CD4-positive, CD25-positive, alpha-beta regulatory T cell (primary cell): ENCODE measurements around the gene PDE3B. TPM values are rescaled to one million over a fixed set of nuclear protein-coding genes. Genes with fewer than 3 reads are reported as not detected.
"Not testable (repeated sequence)": the region's sequence is repeated elsewhere in the genome, so short reads cannot be mapped to it uniquely, and the experiment has no call there.

Source experiments
- ATAC-seq, 2 donors: fragments of 150-1000 bp; cut with Tn5 transposase; one replicate each; pipeline ENCODE4 v1.10.0; 2021; ENCODE audit warnings: low read depth in 2 of 2, moderate number of reproducible peaks in 2 of 2, moderate library complexity in 1 of 2
- DNase-seq, 3 donors: peaks; one replicate each; pipeline versions ENCODE4 v3.0.0 to v3.0.0-alpha.2; 2012 to 2022; ENCODE audit warnings: mixed read lengths in 1 of 3
- H3K27ac ChIP-seq: one replicate; pipeline ENCODE4 v1.7.0; 2013; ENCODE audit warnings: mild to moderate bottlenecking, low read length; ENCODE audit not compliant: insufficient read depth, poor library complexity, severe bottlenecking
- H3K27me3 ChIP-seq: one replicate; pipeline ENCODE4 v1.7.0; 2013; ENCODE audit warnings: low read length; ENCODE audit not compliant: control insufficient read depth, insufficient read depth
- H3K36me3 ChIP-seq: one replicate; pipeline ENCODE4 v1.7.0; 2013; ENCODE audit warnings: mild to moderate bottlenecking, low read length, moderate library complexity; ENCODE audit not compliant: control insufficient read depth, insufficient read depth
- H3K4me1 ChIP-seq: 2 replicates; pipeline ENCODE4 v1.7.0; 2013; ENCODE audit warnings: mild to moderate bottlenecking, low read length; ENCODE audit not compliant: insufficient read depth, control insufficient read depth, poor library complexity, severe bottlenecking
- H3K4me3 ChIP-seq: one replicate; pipeline ENCODE4 v1.7.0; 2013; ENCODE audit warnings: low read depth, mild to moderate bottlenecking, low read length, moderate library complexity
- H3K9me3 ChIP-seq, 2 experiments: 1 replicate in 1 of 2; 2 replicates in 1 of 2; pipeline ENCODE4 v1.7.0; 2013; ENCODE audit warnings: low read length in 2 of 2, mild to moderate bottlenecking in 1 of 2, moderate library complexity in 1 of 2; ENCODE audit not compliant: control insufficient read depth in 2 of 2
- H3K27ac Mint-ChIP-seq, 3 donors: one replicate each; pipeline ENCODE4 v1.8.0; 2020 to 2022; ENCODE audit warnings: mild to moderate bottlenecking in 3 of 3, mixed read lengths in 3 of 3, moderate library complexity in 2 of 3
- H3K27me3 Mint-ChIP-seq: one replicate; pipeline ENCODE4 v1.8.0; 2022; ENCODE audit warnings: mild to moderate bottlenecking, mixed read lengths
- H3K36me3 Mint-ChIP-seq: one replicate; pipeline ENCODE4 v1.8.0; 2020; ENCODE audit warnings: mixed read lengths
- H3K4me1 Mint-ChIP-seq, 4 donors: one replicate each; pipeline ENCODE4 v1.8.0; 2020 to 2022; ENCODE audit warnings: mixed read lengths in 4 of 4, mild to moderate bottlenecking in 1 of 4
- H3K4me3 Mint-ChIP-seq, 4 donors: one replicate each; pipeline ENCODE4 v1.8.0; 2020 to 2022; ENCODE audit warnings: mild to moderate bottlenecking in 4 of 4, mixed read lengths in 4 of 4, moderate library complexity in 3 of 4
- H3K9me3 Mint-ChIP-seq, 7 donors: one replicate each; pipeline ENCODE4 v1.8.0; 2020 to 2022; ENCODE audit warnings: mixed read lengths in 7 of 7, mild to moderate bottlenecking in 3 of 7, moderate library complexity in 2 of 7
- polyA plus RNA-seq, 4 donors: library from polyadenylated mRNA; unstranded; fragments of 300-500 nt; fragmentation: Illumina TruSeq; gene quantifications; one replicate each; pipeline ENCODE4 v1.2.3, GENCODE V29; 2021
- total RNA-seq: library from RNA; stranded (reverse); gene quantifications from one replicate; pipeline ENCODE4 v1.2.3, GENCODE V29; 2022

PDE3B gene
- total RNA-seq, result 99.5 TPM
- 10 to 100 TPM; 32.8 to 62.4 (median 49.1) TPM for polyA plus RNA-seq

DNA sequence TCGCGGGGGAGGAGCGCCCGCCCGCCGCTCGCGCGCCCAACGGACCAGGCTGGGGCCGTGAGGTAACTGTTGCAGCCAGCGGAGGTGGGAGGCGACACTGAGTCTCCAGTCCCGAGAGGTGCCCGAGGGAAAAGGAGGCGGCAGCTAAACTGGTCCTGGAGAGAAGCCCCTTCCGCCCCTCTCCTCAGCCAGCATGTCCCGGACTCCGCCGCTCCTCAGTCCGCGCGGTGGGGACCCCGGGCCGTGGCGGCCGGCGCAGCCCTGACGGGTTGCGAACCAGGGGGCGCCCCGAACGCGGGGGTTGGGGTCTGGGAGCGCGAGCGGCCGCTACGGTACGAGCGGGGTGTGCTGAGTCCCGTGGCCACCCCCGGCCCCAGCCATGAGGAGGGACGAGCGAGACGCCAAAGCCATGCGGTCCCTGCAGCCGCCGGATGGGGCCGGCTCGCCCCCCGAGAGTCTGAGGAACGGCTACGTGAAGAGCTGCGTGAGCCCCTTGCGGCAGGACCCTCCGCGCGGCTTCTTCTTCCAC lies at the start of gene PDE3B:
Gene PDE3B, plus strand, starts transcription at position 108 of the 529 bp plus-strand sequence. Its CDS starts 272 bp downstream, at position 380.
- Histone ChIP-seq H3K27ac (peak within 1 kb of the TSS; percentile 73), H3K9me3 (no peaks in the 10 kb centered on the region), H3K4me3 (peak within 1 kb of the TSS; percentile 100), H3K36me3 (no peaks in the 10 kb centered on the region), H3K27me3 (no peaks in the 10 kb centered on the region), H3K4me1 (peaks cover 57% of the 10 kb centered on the region)
- DNase-seq (peak; percentile 64 to 85 (median 65)), ATAC-seq (peak; percentile 65 to 68)
- Mint-ChIP-seq H3K9me3 (peaks cover 0 to 1% (median 0%) of the 10 kb centered on the region in 7 donors), H3K36me3 (peaks cover 22% of the 10 kb centered on the region), H3K27ac (peak within 1 kb of the TSS; percentile 88 to 97 (median 92)), H3K4me3 (peak within 1 kb of the TSS; percentile 89 to 96 (median 93)), H3K27me3 (peaks cover 5% of the 10 kb centered on the region), H3K4me1 (peaks cover 25 to 55% (median 47%) of the 10 kb centered on the region in 4 donors)

DNA sequence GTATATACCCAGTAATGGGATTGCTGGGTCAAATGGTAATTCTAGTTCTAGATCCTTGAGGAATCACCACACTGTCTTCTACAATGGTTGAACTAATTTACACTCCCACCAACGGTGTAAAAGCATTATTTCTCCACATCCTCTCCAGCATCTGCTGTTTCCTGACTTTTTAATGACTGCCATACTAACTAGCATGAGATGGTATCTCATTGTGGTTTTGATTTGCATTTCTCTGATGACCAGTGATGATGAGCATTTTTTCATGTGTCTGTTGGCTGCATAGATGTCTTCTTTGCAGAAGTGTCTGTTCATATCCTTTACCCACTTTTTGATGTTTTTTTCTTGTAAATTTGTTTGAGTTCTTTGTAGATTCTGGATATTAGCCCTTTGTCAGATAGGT lies 48.3 kb upstream of the PDE3B start:
- not testable (repeated sequence) for H3K27me3 ChIP-seq, H3K27ac ChIP-seq, H3K9me3 ChIP-seq, H3K27me3 Mint-ChIP-seq, H3K4me1 ChIP-seq, H3K4me3 ChIP-seq, ATAC-seq, H3K36me3 ChIP-seq
- peak overlapping the region in 1 of 4 donors; percentile 43 for H3K4me3 Mint-ChIP-seq
- peak overlapping the region; percentile 49 to 75 (median 51) for H3K27ac Mint-ChIP-seq
- H3K4me1 Mint-ChIP-seq, result peaks cover 10 to 44% (median 27%) of the 10 kb centered on the region in 4 donors
- H3K9me3 Mint-ChIP-seq, result peaks cover 0 to 28% (median 5%) of the 10 kb centered on the region in 7 donors
- DNase-seq, result peak in 1 of 3 donors; percentile 14
- peaks cover 38% of the 10 kb centered on the region for H3K36me3 Mint-ChIP-seq

DNA sequence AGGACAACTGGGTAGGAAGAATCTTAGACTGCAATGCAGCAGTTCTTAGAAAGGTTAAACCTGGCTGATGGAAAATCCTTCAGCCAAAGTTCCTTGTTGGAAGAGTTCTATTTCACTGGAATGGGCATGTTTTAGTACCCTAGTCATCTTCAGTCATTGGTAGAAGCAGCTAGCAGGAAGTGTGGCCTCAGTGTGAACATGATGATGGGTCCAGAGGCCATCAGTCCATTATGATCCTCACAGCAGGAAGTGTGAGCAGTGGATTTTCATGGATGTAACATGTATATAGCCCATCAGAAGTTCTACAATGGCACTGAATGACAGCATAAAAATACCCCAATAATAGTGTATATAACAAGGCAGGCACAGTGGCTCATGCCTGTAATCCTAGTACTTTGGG lies 35.9 kb upstream of the PDE3B start:
- H3K9me3 ChIP-seq, result no peaks in the 10 kb centered on the region
- H3K4me1 Mint-ChIP-seq, result peaks cover 10 to 42% (median 19%) of the 10 kb centered on the region in 4 donors
- H3K27me3 Mint-ChIP-seq, result no peaks in the 10 kb centered on the region
- no peak overlapping the region for H3K4me3 ChIP-seq
- no peaks in the 10 kb centered on the region for H3K9me3 Mint-ChIP-seq
- H3K27ac ChIP-seq, result no peak overlapping the region
- H3K27me3 ChIP-seq, result no peaks in the 10 kb centered on the region
- H3K4me1 ChIP-seq, result no peaks in the 10 kb centered on the region
- no peak for DNase-seq
- H3K36me3 Mint-ChIP-seq, result peaks cover 60% of the 10 kb centered on the region
- ATAC-seq, result no peak
- peak overlapping the region in 1 of 3 donors; percentile 26 for H3K27ac Mint-ChIP-seq
- H3K4me3 Mint-ChIP-seq, result peak overlapping the region in 1 of 4 donors; percentile 49
- H3K36me3 ChIP-seq, result peaks cover 44% of the 10 kb centered on the region

DNA sequence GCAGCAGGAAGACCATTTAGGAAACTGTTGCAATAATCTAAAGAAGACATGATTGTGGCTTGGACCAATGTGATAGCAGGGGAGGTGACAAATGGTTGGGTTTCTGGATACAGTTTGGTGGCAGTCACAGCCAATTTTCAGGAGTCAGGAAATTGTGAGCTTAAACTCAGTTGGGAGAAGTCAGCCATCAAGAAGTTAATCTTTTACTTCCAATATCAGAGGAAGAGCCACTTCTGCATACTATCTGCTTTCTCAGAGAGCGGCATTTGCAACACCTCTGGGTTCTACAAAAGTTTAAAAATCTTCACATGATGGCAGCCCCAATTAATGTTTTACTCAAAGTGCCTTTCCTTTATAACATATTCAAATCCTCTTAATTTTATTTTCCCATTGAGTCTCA lies 33.7 kb upstream of the PDE3B start:
- H3K4me1 Mint-ChIP-seq, result peaks cover 19 to 47% (median 25%) of the 10 kb centered on the region in 4 donors
- no peak for DNase-seq
- peak overlapping the region in 2 of 3 donors; percentile 56 to 73 for H3K27ac Mint-ChIP-seq

DNA sequence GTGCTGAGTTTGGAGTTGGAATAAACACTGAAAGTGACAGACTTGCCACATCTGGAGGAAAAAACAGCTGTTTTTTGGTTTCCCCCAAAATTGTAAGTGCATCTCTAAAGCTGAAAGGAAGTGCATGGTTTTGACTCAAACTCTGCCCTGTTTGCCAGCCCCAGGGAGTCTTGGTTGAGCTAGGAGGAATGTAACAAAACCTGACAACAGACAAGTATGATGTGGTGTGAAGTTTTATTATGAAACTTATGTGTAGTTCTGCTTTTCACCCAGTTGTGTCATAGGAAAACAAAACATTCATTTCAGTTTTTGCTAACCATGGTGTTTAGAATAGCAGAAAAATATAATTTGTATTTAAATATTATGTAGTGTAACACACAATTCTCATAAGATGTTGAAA lies 31.7 kb upstream of the PDE3B start:
- Mint-ChIP-seq H3K9me3 (no peaks in the 10 kb centered on the region), H3K27me3 (no peaks in the 10 kb centered on the region), H3K27ac (peak overlapping the region in 2 of 3 donors; percentile 66 to 80), H3K4me1 (peaks cover 25 to 61% (median 32%) of the 10 kb centered on the region in 4 donors), H3K36me3 (peaks cover 41% of the 10 kb centered on the region), H3K4me3 (no peak overlapping the region)
- no peaks in the 10 kb centered on the region for H3K27me3 ChIP-seq
- H3K4me1 ChIP-seq, result no peaks in the 10 kb centered on the region
- H3K27ac ChIP-seq, result no peak overlapping the region
- no peak overlapping the region for H3K4me3 ChIP-seq
- peaks cover 31% of the 10 kb centered on the region for H3K36me3 ChIP-seq
- DNase-seq (no peak), ATAC-seq (no peak)
- H3K9me3 ChIP-seq, result no peaks in the 10 kb centered on the region

More for the DNA sequence above, 33.7 kb upstream of the PDE3B start:
- H3K4me3 ChIP-seq, result no peak overlapping the region
- H3K4me3 Mint-ChIP-seq, result no peak overlapping the region
- H3K27me3 ChIP-seq, result no peaks in the 10 kb centered on the region
- H3K27ac ChIP-seq, result no peak overlapping the region
- peaks cover 44% of the 10 kb centered on the region for H3K36me3 ChIP-seq
- no peaks in the 10 kb centered on the region for H3K9me3 Mint-ChIP-seq
- no peaks in the 10 kb centered on the region for H3K9me3 ChIP-seq
- H3K4me1 ChIP-seq, result no peaks in the 10 kb centered on the region
- ATAC-seq, result no peak
- no peaks in the 10 kb centered on the region for H3K27me3 Mint-ChIP-seq
- H3K36me3 Mint-ChIP-seq, result peaks cover 48% of the 10 kb centered on the region

DNA sequence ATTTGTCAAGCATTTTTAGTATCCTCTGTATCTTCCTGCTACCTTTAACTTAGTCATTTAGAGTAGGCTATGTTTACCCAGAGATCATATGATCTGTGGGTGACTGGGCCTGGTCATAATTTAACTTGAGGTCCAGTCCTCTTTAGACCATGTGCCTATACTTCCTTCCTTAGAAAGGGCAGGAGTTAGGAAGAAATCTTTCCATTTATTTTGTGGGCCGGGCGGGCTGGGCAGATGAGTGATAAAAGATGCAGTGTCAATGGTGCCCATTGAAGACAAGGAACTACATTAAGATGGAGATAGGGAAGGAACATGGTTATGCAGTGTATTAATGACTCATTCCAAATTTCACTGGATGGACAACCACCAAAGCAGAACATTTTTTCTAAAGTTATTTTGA lies 30.9 kb upstream of the PDE3B start:
- Mint-ChIP-seq H3K9me3 (no peaks in the 10 kb centered on the region), H3K4me3 (no peak overlapping the region), H3K27ac (peak overlapping the region in 1 of 3 donors; percentile 18), H3K27me3 (no peaks in the 10 kb centered on the region), H3K36me3 (peaks cover 36% of the 10 kb centered on the region), H3K4me1 (peaks cover 24 to 62% (median 34%) of the 10 kb centered on the region in 4 donors)
- Histone ChIP-seq H3K9me3 (no peaks in the 10 kb centered on the region), H3K27ac (no peak overlapping the region), H3K4me3 (no peak overlapping the region), H3K27me3 (no peaks in the 10 kb centered on the region), H3K4me1 (no peaks in the 10 kb centered on the region), H3K36me3 (peaks cover 24% of the 10 kb centered on the region)
- DNase-seq (no peak), ATAC-seq (no peak)

DNA sequence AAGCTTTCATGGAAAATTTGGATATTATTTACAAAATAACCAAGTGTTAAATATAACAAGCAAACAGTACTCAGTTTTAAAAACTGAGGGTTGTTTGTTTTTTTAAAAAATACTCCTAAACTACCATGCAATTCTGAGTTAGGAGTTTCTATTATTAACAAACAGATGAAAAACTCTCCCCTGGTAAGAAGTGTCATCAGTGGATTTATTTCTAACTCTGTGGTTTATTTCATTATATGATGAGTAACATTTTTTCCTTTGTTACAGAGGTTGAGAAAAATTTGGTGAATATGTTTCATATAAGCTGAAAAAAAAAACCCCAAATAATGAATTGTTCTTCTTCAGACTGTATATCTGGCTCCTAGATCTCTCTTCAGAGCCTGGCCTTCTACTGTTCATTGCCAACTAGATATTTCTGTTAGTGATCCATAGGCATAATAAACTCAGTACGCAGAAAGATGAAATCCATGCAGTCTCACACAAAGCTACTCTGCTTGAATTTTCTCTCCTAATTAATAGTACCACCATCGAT lies 29.4 kb upstream of the PDE3B start:
- Mint-ChIP-seq H3K4me3 (no peak overlapping the region), H3K36me3 (peaks cover 33% of the 10 kb centered on the region), H3K27ac (peak overlapping the region in 1 of 3 donors; percentile 15), H3K4me1 (peaks cover 25 to 67% (median 39%) of the 10 kb centered on the region in 4 donors), H3K9me3 (no peaks in the 10 kb centered on the region), H3K27me3 (peaks cover 5% of the 10 kb centered on the region)
- no peak overlapping the region for H3K4me3 ChIP-seq
- H3K36me3 ChIP-seq, result peaks cover 18% of the 10 kb centered on the region
- H3K27ac ChIP-seq, result no peak overlapping the region
- DNase-seq (no peak), ATAC-seq (no peak)
- H3K4me1 ChIP-seq, result no peaks in the 10 kb centered on the region
- H3K9me3 ChIP-seq, result no peaks in the 10 kb centered on the region
- no peaks in the 10 kb centered on the region for H3K27me3 ChIP-seq
